ENCODE measurements around the gene HEATR5A. TPM values are rescaled to one million over a fixed set of nuclear protein-coding genes. Genes with fewer than 3 reads are reported as not detected.

Gene HEATR5A
- total and polyA plus RNA-seq, 12 donors: 17.0 to 65.0 (median 46.2) TPM

- peaks cover 0 to 4% (median 0%) of the 10 kb centered on the region in 9 donors for H3K36me3 ChIP-seq
- TF ChIP-seq CTCF (IDR thresholded peaks at IDR 0.05): no peak
- DNase-seq (no peak), ATAC-seq (no peak)
- H3K9me3 ChIP-seq: peaks cover 0 to 4% (median 0%) of the 10 kb centered on the region in 11 donors
- intact Hi-C loops (cut with DNase I): no loop called here
- H3K4me3 ChIP-seq: no peak overlapping the region
- no peak overlapping the region for H3K27ac ChIP-seq
- no peaks in the 10 kb centered on the region for H3K27me3 ChIP-seq
- H3K4me1 ChIP-seq: no peaks in the 10 kb centered on the region
- WGBS, 2 donors: 71 to 75% methylated on average over 2 of the region's 2 CpGs
Measured at GRCh38 chr14:31426663-31427062, 6.3 kb upstream of the HEATR5A start.

DNA sequence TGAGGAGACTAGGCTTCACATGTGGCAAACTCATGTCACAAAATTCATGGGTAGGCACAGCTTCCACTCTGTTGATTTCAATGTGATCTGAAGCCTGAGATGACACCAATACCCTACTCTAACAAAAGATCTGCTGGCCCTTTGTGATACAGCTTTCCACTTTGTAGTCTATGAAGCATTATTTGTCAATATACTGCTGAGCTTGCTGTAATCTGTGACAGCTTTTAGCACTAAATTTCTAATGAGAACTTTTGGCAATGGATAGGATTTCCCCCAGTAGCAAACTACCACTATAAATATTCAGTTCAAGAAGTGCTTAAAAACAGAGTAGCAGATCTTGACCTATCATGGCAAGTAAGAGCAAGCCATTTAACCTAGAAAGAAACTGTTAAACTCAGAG lies 5.6 kb upstream of the HEATR5A start:
- Histone ChIP-seq H3K4me3 (no peak overlapping the region), H3K27ac (no peak overlapping the region), H3K36me3 (peaks cover 0 to 4% (median 0%) of the 10 kb centered on the region in 9 donors), H3K27me3 (no peaks in the 10 kb centered on the region), H3K4me1 (peaks cover 0 to 3% (median 0%) of the 10 kb centered on the region in 9 donors), H3K9me3 (no peaks in the 10 kb centered on the region)
- ATAC-seq: no peak
- intact Hi-C loops (cut with DNase I): no loop called here
- TF ChIP-seq CTCF (IDR thresholded peaks at IDR 0.05): no peak
- DNase-seq: no peak

GRCh38 chr14:31421200-31421599 lies 850 bp upstream of the HEATR5A start:
- no peaks in the 10 kb centered on the region for H3K36me3 ChIP-seq
- no peak for ATAC-seq
- DNase-seq: no peak
- H3K4me3 ChIP-seq: peak overlapping the region in 6 of 10 donors; percentile 85 to 98 (median 95)
- no peaks in the 10 kb centered on the region for H3K27me3 ChIP-seq
- WGBS, 2 donors: 92 to 93% methylated on average over 5 of the region's 5 CpGs
- TF ChIP-seq CTCF (IDR thresholded peaks at IDR 0.05): no peak
- intact Hi-C loops (cut with DNase I): loop anchor here in 2 of 10 donors (2.0 kb wide), 1 partner anchor 36 kb away; the partner anchor contains the start of gene DTD2 (in 2 of the 2)
- peaks cover 0 to 28% (median 18%) of the 10 kb centered on the region in 9 donors for H3K4me1 ChIP-seq
- no peaks in the 10 kb centered on the region for H3K9me3 ChIP-seq
- H3K27ac ChIP-seq: peak overlapping the region in 5 of 10 donors; percentile 89 to 94 (median 90)

DNA sequence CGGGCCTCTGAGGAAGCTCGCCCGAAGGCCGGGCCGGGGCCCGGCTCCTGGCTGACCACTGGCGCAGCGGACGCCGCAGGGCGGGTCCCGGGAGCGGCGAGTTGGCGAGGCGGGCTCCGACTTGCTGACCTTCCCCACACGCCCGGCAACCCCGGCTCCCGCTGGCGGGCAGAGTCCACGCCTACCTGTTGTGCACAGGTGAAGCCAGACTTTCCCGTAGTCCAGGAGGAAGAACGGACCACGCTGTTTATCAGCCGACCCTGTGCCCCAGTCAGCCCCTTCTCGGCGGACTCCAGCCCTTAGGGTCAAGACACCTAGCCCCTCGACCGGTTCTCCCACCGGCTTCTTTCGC lies 407 bp downstream of the HEATR5A start:
- Histone ChIP-seq H3K9me3 (no peaks in the 10 kb centered on the region), H3K27ac (peak overlapping the region; percentile 39 to 95 (median 91)), H3K4me1 (peaks cover 0 to 39% (median 18%) of the 10 kb centered on the region in 9 donors), H3K36me3 (no peaks in the 10 kb centered on the region), H3K4me3 (peak overlapping the region; percentile 73 to 98 (median 94)), H3K27me3 (no peaks in the 10 kb centered on the region)
- no peak for TF ChIP-seq CTCF (IDR thresholded peaks at IDR 0.05)
- 0% methylated on average over 31 to 33 of the region's 33 CpGs for WGBS, 2 donors
- ATAC-seq: peak; percentile 67 to 85 (median 79)
- DNase-seq: peak; percentile 50 to 72
- intact Hi-C loops (cut with DNase I): loop anchor here in 2 of 10 donors (2.0 kb wide), 1 partner anchor 37 kb away; the partner anchor contains the start of gene DTD2 (in 2 of the 2)

Data from heart right ventricle (tissue), 16 donors.